Measurements from ENCODE around the gene NCOA7.

DNA sequence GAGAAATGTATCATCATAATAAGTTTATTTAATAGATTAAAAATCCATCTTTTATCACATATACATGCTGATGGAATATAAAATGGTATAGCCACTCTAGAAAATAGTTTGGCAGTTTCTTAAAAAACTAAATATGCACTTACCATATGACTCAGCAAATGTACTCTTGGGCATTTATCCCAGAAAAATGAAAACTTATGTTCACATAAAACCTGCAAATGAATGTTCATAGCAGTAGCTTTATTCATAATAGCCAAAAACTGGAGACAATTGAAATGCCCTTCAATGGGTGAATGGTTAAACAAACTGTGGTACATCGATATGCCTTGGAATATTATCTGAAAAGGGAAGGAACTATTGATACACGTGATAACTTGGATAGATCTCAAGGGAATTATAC, 6.4 kb upstream of the NCOA7 start:
- no peak for TF ChIP-seq EP300 (IDR thresholded peaks at IDR 0.05)
- TF ChIP-seq, protein P1, sequence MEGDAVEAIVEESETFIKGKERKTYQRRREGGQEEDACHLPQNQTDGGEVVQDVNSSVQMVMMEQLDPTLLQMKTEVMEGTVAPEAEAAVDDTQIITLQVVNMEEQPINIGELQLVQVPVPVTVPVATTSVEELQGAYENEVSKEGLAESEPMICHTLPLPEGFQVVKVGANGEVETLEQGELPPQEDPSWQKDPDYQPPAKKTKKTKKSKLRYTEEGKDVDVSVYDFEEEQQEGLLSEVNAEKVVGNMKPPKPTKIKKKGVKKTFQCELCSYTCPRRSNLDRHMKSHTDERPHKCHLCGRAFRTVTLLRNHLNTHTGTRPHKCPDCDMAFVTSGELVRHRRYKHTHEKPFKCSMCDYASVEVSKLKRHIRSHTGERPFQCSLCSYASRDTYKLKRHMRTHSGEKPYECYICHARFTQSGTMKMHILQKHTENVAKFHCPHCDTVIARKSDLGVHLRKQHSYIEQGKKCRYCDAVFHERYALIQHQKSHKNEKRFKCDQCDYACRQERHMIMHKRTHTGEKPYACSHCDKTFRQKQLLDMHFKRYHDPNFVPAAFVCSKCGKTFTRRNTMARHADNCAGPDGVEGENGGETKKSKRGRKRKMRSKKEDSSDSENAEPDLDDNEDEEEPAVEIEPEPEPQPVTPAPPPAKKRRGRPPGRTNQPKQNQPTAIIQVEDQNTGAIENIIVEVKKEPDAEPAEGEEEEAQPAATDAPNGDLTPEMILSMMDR (IDR thresholded peaks at IDR 0.05) = no peak
- no peak for TF ChIP-seq POLR2A (IDR thresholded peaks at IDR 0.05)
